ENCODE data around the gene GRIK3. TPM values are rescaled to one million over a fixed set of nuclear protein-coding genes. Genes with fewer than 3 reads are reported as not detected.

The GRIK3 gene
- total and polyA plus RNA-seq, 11 donors, result 0.06 to 1.6 (median 0.29) TPM

- 63 to 74% (median 71%) methylated on average over 4 of the region's 4 CpGs for WGBS, 4 donors
- intact Hi-C loops (cut with DNase I), result no loop called here
- H3K27ac ChIP-seq, result no peak overlapping the region
- peaks cover 0 to 83% (median 17%) of the 10 kb centered on the region in 9 donors for H3K27me3 ChIP-seq
- TF ChIP-seq POLR2A (IDR thresholded peaks at IDR 0.05), result no peak
- no peak for TF ChIP-seq CTCF (IDR thresholded peaks at IDR 0.05)
- no peak overlapping the region for H3K4me3 ChIP-seq
- H3K36me3 ChIP-seq, result no peaks in the 10 kb centered on the region
- no peaks in the 10 kb centered on the region for H3K9me3 ChIP-seq
- no peaks in the 10 kb centered on the region for H3K4me1 ChIP-seq
- ATAC-seq (no peak), DNase-seq (no peak)
Measured at GRCh38 chr1:36851595-36851994, 182.7 kb downstream of the GRIK3 start.

DNA sequence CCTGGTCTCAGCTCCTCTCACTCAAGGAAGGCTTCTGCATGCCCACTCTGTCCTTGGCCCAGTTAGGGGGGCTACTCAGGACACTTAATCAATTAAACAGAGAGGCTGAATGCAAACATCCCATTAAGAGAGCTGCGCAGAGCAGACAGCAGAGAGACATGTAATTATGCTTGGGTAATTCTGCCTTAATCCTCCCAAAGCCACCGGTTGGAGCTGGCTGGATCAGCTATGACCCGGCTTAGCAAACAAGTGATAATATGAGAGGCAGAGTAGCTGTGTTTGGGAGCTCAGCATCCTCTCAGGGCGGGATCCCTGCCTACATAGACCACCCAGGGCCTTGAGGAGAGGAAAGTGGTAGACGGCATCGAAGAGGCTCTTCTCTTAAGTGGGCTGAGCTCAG, 183.2 kb downstream of the GRIK3 start:
- Histone ChIP-seq H3K4me3 (no peak overlapping the region), H3K36me3 (no peaks in the 10 kb centered on the region), H3K27ac (no peak overlapping the region), H3K9me3 (no peaks in the 10 kb centered on the region), H3K27me3 (peaks cover 0 to 79% (median 14%) of the 10 kb centered on the region in 9 donors), H3K4me1 (no peaks in the 10 kb centered on the region)
- intact Hi-C loops (cut with DNase I), result no loop called here
- TF ChIP-seq CTCF (IDR thresholded peaks at IDR 0.05) (no peak), POLR2A (IDR thresholded peaks at IDR 0.05) (no peak)
- ATAC-seq (no peak), DNase-seq (no peak)
- whole genome bisulfite sequencing, 4 donors, result 41 to 53% (median 50%) methylated on average over 5 to 6 of the region's 6 CpGs

- intact Hi-C loops (cut with DNase I), result no loop called here
- Histone ChIP-seq H3K9me3 (no peaks in the 10 kb centered on the region), H3K4me1 (no peaks in the 10 kb centered on the region), H3K36me3 (no peaks in the 10 kb centered on the region), H3K4me3 (no peak overlapping the region), H3K27me3 (peaks cover 0 to 75% (median 12%) of the 10 kb centered on the region in 9 donors), H3K27ac (no peak overlapping the region)
- DNase-seq (no peak), ATAC-seq (no peak)
- TF ChIP-seq CTCF (IDR thresholded peaks at IDR 0.05) (no peak), POLR2A (IDR thresholded peaks at IDR 0.05) (no peak)
- 59 to 69% (median 62%) methylated on average over 12 of the region's 12 CpGs for WGBS, 4 donors
Measured at GRCh38 chr1:36849956-36850355, 184.4 kb downstream of the GRIK3 start.

GRCh38 chr1:36847761-36848160, 186.6 kb downstream of the GRIK3 start:
- Histone ChIP-seq H3K4me1 (no peaks in the 10 kb centered on the region), H3K27ac (no peak overlapping the region), H3K9me3 (no peaks in the 10 kb centered on the region), H3K4me3 (no peak overlapping the region), H3K27me3 (peaks cover 0 to 78% (median 12%) of the 10 kb centered on the region in 9 donors), H3K36me3 (no peaks in the 10 kb centered on the region)
- DNase-seq (no peak), ATAC-seq (no peak)
- 4 to 9% (median 7%) methylated on average over 2 of the region's 2 CpGs for WGBS, 4 donors
- no peak for TF ChIP-seq POLR2A (IDR thresholded peaks at IDR 0.05)
- TF ChIP-seq CTCF (IDR thresholded peaks at IDR 0.05), result no peak
- intact Hi-C loops (cut with DNase I), result no loop called here
